Endometrium (tissue), 2 donors: ENCODE results near the gene USH2A.

Experiments
- FAIRE-seq: peaks from 2 replicates; lab custom pipeline; 2012; peaks lifted over from hg19 to GRCh38; lab: Jason Lieb, UNC
- donor health status: control.
- donor health status: control.

The USH2A gene

GRCh38 chr1:216123446-216124191 lies 299.6 kb downstream of the USH2A start:
- FAIRE-seq = no peak

- FAIRE-seq = no peak
Measured at GRCh38 chr1:216119600-216119999, 303.6 kb downstream of the USH2A start.

- FAIRE-seq = no peak
Measured at GRCh38 chr1:216114180-216114579, 309.1 kb downstream of the USH2A start.

GRCh38 chr1:216113181-216113580 lies 310.1 kb downstream of the USH2A start:
- FAIRE-seq = no peak

- FAIRE-seq = no peak
Measured at GRCh38 chr1:216111842-216112241, 311.4 kb downstream of the USH2A start.

- no peak for FAIRE-seq
Measured at GRCh38 chr1:216095400-216095799, 327.8 kb downstream of the USH2A start.

- FAIRE-seq = no peak
Measured at GRCh38 chr1:216090556-216090955, 332.7 kb downstream of the USH2A start.

GRCh38 chr1:216086678-216087077 lies 336.6 kb downstream of the USH2A start:
- no peak for FAIRE-seq

GRCh38 chr1:216081445-216081844 lies 341.8 kb downstream of the USH2A start:
- FAIRE-seq = no peak

GRCh38 chr1:216076751-216077150 lies 346.5 kb downstream of the USH2A start:
- FAIRE-seq = no peak

GRCh38 chr1:216075339-216075738 lies 347.9 kb downstream of the USH2A start:
- FAIRE-seq = no peak

GRCh38 chr1:216073793-216074595 lies 349.3 kb downstream of the USH2A start:
- no peak for FAIRE-seq

GRCh38 chr1:216071262-216071661 lies 352.0 kb downstream of the USH2A start:
- FAIRE-seq = no peak

GRCh38 chr1:216064643-216065042 lies 358.6 kb downstream of the USH2A start:
- no peak for FAIRE-seq

GRCh38 chr1:216057947-216058346 lies 365.3 kb downstream of the USH2A start:
- no peak for FAIRE-seq

- FAIRE-seq = no peak
Measured at GRCh38 chr1:216057063-216057462, 366.2 kb downstream of the USH2A start.

GRCh38 chr1:216055004-216055403 lies 368.2 kb downstream of the USH2A start:
- no peak for FAIRE-seq

GRCh38 chr1:216054600-216054999 lies 368.6 kb downstream of the USH2A start:
- FAIRE-seq = no peak

- FAIRE-seq = no peak
Measured at GRCh38 chr1:216051071-216051470, 372.2 kb downstream of the USH2A start.

- FAIRE-seq = no peak
Measured at GRCh38 chr1:216049741-216050430, 373.4 kb downstream of the USH2A start.

- no peak for FAIRE-seq
Measured at GRCh38 chr1:216047811-216048572, 375.3 kb downstream of the USH2A start.

- FAIRE-seq = no peak
Measured at GRCh38 chr1:216046336-216046735, 376.9 kb downstream of the USH2A start.
